ENCODE data around the gene ERC2.

ERC2 gene

GRCh38 chr3:56365905-56366640, 102.2 kb downstream of the ERC2 start:
- no peak for DNase-seq

- DNase-seq, result no peak
Measured at GRCh38 chr3:56364665-56365064, 103.6 kb downstream of the ERC2 start.

- DNase-seq, result no peak
Measured at GRCh38 chr3:56363720-56364119, 104.5 kb downstream of the ERC2 start.

- no peak for DNase-seq
Measured at GRCh38 chr3:56361731-56362130, 106.5 kb downstream of the ERC2 start.

- DNase-seq, result no peak
Measured at GRCh38 chr3:56357266-56357665, 111.0 kb downstream of the ERC2 start.

DNA sequence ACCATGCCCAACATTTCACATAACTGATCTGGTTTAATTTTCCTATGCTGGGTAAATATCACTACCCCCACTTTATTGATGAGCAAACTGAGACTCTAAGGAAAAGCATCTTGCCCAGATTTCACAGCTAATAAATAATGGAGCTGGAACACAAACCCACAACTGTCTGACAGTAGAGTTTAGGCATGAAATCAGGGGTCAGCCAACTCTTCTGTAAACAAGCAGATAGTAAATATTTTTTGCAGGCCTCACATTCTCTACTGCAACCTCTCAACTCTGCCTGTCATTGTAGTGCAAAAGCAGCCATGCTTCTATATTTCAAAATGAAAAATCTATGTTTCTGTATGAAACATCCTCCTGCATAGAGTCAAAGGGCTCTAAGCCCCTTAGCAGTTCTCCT, 111.5 kb downstream of the ERC2 start:
- no peak for DNase-seq

DNA sequence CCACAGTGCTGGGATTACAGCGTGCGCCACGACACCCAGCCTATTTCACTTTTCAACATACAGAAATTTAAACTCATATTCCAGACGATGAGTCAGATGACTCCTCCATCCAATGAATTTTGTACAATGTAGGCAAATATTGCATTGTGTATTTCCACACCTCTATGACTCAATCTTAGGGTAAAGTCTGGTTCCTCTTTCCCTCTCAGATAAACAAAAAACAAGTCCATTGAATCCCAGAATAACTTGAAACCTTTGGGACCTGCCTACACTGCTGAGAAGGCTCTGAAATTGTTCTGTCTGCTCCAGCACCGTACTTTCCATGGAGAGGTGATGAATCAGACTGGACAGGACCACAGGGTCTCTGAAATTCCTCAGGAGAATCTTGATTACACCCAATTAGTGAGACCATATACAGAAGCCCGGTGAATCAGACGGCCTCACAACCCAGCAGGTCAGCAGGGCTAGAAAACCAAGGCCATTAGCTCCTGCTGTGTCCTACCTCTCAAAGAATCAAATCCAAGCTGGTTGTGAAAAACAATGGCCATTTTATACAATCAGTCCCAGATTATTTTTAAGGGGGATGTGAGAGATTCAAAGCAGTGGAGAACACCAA, 112.6 kb downstream of the ERC2 start:
- DNase-seq, result no peak

DNA sequence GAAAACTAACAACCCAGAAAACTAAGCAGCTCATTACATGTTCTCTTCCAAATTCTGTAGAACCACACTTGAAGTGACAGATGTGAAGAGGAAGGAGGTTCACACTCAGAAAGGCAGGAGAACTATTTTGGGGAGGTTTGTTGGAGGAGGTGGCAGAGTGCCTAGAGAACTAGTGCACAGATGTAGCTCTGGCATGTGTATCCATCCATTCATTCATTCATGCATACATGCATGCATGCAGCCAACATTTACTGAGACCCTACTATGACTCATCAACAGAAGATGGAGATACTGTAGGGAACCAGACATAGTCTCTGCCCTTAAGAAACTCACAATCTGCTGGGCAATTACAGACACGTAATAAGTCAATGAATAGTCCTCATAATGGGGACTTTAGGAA, 116.7 kb downstream of the ERC2 start:
- DNase-seq, result no peak

GRCh38 chr3:56347219-56347871, 120.9 kb downstream of the ERC2 start:
- DNase-seq, result no peak

GRCh38 chr3:56342475-56342874, 125.8 kb downstream of the ERC2 start:
- no peak for DNase-seq

GRCh38 chr3:56339671-56340070, 128.6 kb downstream of the ERC2 start:
- DNase-seq, result no peak

GRCh38 chr3:56339244-56339643, 129.0 kb downstream of the ERC2 start:
- DNase-seq, result no peak

GRCh38 chr3:56336023-56336422, 132.2 kb downstream of the ERC2 start:
- no peak for DNase-seq

- no peak for DNase-seq
Measured at GRCh38 chr3:56324473-56324872, 143.8 kb downstream of the ERC2 start.

DNA sequence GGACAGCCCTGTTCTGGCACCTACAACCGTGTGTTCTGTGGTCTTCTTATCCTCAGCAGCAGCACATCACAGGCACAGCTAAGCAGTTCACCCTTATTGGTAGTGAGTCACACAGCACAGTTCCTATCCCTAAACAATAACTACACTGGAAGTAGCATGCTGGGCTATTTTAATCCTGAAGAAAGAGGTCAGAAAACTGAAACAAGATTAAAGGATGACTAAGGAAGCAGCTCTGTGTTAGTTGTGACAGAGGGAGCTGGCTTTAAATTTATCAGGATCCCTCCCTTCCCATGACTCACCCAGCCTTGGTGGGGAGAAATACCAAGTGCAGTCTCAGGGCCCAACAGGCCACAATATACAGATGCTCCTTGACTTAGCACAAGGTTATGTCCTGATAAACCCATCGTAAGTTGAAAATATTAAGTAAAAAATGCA, 144.3 kb downstream of the ERC2 start:
- DNase-seq, result no peak

DNA sequence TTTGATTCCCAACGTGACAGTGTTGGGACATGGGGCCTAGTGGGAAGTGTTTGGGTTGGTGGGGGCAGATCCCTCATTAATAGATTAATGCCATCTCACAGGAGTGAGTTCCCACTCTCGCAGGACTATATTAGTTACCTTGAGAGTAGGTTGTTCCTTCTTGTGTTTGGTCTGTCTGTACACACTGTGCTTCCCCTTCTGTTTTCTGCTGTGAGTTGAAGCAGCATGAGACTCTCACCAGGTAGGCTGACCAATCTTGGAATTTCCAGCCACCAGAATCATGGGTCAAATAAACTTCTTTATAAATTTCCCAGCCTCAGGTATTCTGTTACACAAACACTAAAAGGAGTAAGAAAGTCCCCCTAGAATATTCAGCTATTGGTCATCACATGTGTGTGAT, 145.4 kb downstream of the ERC2 start:
- no peak for DNase-seq

DNA sequence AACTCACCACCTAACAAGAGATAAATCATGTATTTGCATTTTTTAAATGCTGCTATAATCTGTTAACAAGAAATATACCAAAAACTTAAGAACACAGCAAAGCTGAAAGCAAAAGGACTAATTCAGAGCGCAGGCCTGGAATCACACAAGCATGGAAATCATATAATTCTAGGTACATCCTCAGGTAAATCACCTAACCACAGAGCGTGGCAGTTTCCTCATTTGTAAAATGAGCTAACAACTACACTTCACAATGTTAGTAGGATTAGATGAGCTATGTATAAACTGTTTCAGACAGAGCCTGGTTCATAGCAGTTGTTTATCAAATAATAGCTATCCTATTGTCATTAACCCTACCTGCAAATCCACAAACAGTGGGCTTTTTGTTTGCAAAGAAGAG, 146.4 kb downstream of the ERC2 start:
- no peak for DNase-seq

DNA sequence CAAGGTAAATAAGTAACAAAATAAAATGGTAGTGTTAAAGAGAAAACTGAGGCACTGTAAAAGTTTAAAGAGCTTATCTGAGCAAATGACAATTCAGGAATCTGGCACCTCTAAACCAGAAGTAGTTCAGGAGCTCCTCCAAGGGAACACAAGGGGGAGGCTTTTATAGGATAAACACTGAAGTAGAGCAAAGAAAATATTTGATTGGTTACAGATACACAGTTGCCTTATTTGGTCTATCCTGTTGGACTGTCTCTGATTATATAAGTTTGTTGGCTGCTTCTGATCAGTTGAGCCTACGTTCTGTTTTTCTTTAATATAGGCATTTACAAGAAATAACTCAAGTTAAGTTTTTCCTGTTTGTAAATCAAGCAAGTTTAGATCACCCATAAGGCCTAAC, 146.9 kb downstream of the ERC2 start:
- no peak for DNase-seq

DNA sequence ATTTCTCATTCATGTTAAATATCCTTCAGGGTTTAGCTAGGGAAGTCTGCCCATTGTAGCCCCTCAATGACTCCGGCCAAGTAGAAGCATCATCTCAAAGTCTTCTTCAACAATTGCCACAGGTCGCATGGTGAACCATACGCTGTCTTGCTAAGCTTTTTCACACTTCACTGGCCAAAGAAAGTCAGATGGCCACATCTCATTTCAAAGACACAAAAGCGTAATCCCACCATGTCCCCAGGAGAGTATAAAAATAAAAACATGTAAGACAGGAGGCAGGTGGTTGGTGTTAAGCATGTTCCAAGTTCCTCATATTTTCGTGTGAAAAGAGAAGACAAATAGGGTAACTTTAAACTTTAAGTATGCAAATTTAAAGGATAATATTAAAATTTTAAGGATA, 147.4 kb downstream of the ERC2 start:
- DNase-seq, result no peak

- DNase-seq, result no peak
Measured at GRCh38 chr3:56318891-56319290, 149.4 kb downstream of the ERC2 start.

DNA sequence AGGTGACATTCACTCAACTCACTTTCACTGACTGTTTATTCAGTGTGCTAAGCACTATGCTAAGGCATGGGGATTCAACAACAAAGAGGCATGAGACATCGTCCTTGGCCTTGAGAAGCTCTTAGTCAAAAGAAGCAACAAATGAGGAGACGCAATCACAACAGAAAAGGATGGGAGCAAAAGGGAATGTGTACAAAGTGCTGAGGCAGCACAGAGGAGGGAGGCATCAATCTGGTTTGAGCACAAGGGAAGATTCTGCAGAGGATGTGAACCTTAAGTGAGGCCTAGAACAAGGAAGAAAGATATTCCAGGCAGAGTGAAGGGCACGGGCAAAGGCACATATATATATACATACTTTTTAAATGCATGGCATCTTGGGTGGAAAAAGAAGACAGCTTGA, 151.3 kb downstream of the ERC2 start:
- DNase-seq, result no peak

- peak; percentile 80 for DNase-seq
Measured at GRCh38 chr3:56314842-56315241, 153.4 kb downstream of the ERC2 start.

- no peak for DNase-seq
Measured at GRCh38 chr3:56309465-56309864, 158.8 kb downstream of the ERC2 start.

DNA sequence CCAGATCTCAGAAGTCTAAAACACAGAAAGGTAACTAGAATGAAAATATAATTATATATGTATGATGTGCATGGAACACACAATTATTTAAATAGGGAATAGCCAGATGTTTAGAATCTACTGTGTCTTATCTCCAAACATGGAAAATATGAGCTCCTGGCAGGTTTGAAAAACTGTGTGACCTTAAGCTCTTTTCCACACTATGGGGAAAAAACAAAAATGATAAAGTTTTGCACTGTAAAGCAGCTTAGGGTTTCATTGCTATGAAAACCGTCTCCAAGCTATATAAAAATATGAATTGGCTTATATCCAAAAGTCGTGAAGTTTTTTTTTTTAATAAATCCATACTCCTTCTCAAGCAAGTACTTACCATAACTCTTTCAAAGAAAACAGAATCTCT, 159.8 kb downstream of the ERC2 start:
- DNase-seq, result no peak

All from right hindlimb (tissue), 1 donor.